Activated CD4-positive, alpha-beta T cell treated with anti-CD3 and anti-CD28 coated beads, Interleukin-2, Interleukin-6, amounts not matched to agents 100 ng/mL and 50 ng/mL, durations not matched to agents 16 hours and 8 hours (primary cell): ENCODE data around the gene CAND2.

Experiments used
- DNase-seq: peaks from one replicate; pipeline ENCODE4 v3.0.0-alpha.2; 2020

Gene CAND2

DNA sequence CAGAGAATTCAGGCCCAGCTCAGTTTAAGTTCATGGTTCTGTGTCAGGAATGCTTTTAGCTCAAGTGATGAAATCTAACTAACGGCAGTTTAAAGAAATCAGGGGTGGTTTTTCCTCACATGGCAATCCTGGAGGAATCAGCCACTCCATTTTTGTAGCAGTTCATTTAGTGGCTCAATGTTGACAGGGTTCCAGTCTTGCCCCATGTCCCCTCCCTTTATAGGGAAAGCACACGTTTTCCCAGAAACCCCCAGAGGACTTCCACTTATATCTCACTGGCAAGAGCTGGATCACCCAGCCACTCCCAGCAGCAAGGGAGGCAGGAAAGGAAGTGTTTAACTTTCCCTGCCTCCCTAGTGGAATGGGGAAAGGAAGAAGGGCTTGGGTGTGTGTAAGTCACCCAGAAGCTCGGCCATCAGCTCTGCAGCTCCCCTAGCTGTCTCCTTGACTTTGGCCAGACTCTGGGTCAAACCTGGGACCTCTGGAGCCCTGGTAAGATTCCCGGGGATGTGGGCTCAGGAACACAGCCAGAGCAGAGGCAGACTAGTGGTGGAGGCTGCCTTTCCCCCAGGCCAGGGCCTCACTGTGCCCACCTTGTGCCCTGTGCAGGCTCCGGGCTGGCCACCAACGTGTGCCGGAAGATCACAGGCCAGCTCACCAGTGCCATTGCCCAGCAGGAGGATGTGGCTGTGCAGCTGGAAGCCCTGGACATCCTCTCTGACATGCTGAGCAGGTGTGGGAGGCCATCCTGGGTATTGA lies 11.3 kb downstream of the CAND2 start:
- DNase-seq, result no peak

DNA sequence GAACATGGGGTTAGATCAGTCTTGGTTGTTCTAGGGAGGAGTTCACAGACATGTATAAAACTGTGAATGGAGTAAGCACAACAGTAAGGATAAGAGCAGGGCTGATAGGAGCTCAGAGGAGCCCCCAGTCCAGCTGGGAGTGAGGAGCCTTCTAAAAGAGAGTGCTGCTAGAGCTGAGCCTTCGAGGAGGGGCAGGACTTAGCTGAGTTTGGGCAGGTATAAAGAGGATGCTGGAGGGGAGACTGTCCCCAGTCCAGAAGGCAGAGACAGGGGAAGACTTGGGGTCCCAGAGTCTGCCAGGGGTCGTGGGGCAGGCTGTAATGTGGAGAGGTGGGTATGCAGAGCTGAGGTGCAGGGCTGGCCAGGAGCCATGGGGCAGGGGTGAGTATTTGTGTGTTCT lies 12.1 kb downstream of the CAND2 start:
- no peak for DNase-seq

DNA sequence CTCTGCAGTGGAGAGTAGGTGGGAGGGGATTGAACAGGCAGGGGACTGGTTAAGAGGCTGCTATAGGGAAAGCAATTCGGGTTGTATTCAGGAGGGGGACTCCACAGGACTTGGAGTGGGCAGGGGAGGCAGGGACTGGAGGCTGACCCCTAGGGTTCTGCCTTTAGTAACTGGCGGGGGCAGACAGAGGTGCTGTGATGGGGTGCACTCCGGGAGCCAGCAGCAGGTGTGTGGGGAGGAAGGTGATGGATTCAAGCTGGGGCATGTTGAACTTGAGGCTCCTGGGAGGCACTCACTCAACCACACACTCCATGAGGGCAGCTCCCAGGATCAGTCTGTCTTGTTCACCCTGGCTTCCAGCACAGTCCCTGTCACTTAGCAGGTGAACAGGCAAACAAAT lies 12.5 kb downstream of the CAND2 start:
- no peak for DNase-seq

DNA sequence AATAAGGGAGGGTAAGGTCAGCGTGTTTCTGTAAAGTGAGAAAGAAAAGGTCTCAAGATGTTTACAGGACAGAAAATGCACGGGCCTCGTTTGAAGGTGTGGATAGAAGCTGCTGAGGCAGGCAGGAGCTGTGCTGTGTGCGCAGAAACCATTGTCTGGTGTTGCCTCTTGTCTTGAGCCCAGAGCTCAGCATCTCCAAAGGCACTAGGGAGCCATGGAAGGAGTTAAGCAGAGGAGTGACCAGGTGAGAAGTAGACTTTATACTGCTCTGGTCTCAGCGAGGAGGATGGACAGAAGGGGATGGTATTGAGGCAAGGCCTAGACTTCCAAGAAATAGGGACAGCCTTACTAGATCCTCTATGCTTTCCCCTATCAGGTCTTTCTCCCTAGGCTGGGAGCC lies 13.0 kb downstream of the CAND2 start:
- no peak for DNase-seq

DNA sequence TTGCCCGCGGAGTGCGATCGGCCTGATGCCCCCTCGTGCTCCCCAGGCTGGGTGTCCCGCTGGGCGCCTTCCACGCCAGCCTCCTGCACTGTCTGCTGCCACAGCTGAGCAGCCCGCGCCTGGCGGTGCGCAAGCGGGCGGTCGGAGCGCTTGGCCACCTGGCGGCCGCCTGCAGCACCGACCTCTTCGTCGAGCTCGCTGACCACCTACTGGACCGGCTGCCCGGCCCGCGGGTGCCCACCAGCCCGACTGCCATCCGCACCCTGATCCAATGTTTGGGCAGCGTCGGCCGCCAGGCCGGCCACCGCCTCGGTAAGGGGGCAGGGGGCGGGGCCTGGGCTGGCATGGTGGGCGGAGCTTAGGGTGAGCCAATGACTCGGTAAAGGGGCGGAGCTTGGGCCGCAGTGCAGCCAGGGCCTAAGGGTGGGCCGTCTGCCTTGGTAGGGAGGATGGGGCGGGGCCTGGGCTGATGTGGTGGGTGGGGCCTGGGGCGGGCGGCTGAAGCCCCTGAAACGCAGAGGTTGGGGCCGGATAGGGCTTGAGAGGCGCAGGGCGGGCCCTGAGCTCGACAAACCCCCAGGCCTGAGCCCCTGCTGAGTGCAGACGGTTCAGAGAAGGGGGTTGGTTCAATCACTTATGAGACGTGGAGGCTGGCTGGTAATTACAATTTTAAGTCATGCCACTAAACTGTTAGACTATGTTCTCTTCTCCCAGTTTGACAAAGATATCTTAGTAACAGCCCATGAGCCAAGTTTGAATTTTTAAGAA lies 13.7 kb downstream of the CAND2 start:
- DNase-seq, result peak; percentile 91

DNA sequence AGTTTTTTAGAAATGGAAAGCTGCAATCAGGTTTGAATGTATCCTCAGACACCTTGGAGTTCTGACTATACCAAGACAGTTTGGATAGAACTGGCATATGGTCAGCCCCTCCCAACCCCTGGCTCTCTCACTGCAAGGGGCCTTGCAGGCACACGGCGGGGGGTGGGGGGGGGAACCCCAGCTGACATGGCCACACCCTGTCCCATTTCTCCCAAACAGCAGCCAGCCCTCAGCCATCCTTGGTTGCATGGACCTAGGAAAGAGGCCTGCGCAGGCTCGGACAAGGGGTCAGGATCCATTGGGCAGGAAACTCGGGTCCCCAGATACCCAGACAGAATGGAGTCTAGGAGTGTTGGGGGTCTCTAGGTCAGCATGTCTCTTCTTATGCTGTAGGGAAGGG lies 14.5 kb downstream of the CAND2 start:
- DNase-seq, result no peak

DNA sequence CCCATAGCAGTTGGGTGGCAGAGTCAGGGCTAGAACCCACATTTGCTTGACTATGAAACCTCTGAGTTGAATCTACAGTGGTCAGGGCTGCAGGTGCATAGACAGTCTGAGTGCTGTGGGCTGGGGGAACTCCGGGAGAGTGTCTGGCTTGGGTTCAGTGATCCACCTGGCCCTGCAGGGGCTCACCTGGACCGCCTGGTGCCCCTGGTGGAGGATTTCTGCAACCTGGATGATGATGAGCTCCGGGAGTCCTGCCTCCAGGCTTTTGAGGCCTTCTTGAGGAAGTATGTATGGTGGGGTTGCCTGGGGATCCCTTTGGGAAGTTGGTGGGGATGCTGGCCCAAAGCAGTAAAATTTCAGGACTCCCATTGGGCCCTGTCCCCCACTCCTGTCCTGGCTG lies 16.3 kb downstream of the CAND2 start:
- DNase-seq, result no peak

DNA sequence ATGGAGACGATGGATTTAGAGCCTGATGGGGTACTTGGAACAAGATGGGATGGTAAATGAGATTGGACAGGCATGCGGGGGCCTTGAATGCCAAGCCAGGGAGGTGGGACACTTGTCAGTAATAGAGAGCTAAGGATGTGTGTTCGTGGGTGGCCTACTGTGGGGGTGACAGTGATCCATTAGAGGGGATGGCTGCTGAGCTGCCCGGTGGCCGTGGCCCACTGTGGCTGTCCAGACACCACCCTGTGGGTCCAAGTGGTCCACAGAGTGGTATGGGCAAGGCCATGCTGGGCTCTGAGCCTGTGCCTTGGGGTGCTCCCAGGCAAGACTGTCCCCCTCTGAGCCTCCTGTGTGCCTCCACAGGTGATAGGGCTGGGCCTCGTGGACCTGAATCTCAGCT lies 17.5 kb downstream of the CAND2 start:
- DNase-seq, result no peak

DNA sequence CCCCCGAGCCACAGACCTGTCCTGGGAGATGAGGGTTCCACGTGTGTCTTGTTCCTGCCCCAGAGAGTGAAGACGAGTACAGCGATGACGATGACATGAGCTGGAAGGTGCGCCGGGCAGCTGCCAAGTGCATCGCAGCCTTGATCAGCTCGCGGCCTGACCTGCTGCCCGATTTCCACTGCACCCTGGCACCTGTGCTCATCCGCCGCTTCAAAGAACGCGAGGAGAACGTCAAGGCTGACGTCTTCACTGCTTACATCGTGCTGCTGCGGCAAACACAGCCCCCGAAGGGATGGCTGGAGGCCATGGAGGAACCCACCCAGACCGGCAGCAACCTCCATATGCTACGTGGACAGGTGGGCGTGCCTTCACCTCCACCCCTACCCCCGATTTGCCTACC lies 18.6 kb downstream of the CAND2 start:
- no peak for DNase-seq

DNA sequence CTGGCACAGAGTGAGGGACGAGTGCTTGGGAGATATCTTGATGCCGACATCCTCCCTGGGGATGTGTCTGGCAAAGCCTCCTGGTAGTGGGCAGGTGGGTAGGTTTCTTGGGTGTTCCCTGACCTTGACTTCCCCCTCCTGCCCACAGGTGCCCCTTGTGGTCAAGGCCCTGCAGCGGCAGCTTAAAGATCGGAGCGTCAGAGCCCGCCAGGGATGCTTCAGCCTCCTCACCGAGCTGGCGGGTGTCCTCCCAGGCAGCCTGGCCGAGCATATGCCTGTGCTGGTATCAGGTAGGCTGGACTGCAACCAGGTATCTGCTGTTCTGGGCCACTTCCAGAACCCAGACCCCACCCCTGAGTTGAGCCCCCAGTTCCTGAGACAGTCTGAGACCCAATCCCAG lies 19.2 kb downstream of the CAND2 start:
- DNase-seq, result no peak

DNA sequence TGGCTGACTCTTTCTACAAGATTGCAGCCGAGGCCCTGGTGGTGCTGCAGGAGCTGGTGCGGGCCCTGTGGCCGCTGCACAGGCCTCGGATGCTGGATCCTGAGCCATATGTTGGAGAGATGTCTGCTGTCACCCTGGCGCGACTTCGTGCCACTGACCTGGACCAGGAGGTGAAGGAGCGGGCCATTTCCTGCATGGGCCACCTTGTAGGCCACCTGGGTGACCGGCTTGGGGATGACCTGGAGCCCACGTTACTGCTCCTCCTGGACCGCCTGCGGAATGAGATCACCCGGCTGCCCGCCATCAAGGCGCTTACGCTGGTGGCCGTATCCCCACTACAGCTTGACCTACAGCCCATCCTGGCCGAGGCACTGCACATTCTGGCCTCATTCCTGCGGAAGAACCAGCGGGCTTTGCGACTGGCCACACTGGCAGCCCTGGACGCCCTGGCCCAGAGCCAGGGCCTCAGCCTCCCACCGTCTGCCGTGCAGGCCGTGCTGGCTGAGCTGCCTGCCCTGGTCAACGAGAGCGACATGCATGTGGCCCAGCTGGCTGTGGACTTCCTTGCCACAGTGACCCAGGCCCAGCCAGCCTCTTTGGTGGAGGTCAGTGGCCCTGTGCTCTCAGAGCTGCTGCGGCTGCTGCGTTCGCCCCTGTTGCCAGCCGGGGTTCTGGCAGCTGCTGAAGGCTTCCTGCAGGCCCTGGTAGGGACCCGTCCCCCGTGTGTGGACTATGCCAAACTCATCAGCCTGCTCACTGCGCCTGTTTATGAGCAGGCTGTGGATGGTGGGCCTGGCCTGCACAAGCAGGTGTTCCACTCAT lies 20.3 kb downstream of the CAND2 start:
- no peak for DNase-seq

DNA sequence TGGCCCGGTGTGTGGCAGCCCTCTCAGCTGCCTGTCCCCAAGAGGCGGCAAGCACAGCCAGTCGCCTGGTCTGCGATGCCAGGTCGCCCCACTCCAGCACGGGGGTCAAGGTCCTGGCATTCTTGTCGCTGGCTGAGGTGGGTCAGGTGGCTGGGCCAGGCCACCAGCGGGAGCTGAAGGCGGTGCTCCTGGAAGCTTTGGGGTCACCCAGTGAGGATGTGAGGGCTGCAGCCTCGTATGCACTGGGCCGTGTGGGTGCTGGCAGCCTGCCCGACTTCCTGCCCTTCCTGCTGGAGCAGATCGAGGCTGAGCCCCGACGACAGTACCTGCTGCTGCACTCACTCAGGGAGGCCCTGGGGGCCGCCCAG lies 20.8 kb downstream of the CAND2 start:
- DNase-seq, result no peak

DNA sequence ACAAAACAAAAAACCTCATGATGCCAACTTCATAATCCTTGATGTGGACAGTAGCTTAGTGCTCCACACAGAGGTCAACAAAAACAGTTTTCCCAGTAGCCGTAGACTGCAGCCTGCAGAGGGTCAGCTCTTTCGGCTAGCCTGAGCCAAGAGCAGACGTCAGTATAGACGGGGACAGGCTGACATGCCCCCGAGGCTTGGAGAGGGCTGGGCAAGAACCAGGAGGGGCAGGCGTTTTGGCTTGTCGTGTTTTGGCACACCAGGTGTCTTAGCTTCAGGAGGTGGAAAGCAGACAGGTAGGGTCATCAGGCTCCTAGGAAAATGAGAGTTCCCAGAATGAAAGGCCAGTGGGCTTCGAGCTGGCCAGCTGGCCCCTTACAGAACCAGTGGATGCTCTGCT lies 21.8 kb downstream of the CAND2 start:
- no peak for DNase-seq

DNA sequence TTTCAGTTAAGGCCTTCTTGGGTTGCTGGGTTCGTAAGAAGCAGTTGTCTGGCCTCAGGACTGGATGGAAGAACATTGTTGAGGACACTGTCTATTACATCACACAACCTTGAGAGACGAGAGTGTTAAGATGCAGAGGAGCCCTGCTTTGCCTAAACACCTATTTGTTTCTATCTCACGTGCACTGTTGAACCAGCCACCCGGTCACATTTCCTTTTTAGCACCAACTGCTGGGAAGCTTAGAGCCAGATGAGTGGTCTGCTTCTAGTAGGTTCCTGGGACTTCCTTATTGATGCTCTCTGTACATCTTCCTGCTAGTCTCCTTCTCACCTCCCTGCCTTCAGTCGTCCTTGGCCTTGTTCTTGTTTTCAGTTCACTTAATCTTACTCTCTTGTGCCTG lies 22.3 kb downstream of the CAND2 start:
- DNase-seq, result no peak

DNA sequence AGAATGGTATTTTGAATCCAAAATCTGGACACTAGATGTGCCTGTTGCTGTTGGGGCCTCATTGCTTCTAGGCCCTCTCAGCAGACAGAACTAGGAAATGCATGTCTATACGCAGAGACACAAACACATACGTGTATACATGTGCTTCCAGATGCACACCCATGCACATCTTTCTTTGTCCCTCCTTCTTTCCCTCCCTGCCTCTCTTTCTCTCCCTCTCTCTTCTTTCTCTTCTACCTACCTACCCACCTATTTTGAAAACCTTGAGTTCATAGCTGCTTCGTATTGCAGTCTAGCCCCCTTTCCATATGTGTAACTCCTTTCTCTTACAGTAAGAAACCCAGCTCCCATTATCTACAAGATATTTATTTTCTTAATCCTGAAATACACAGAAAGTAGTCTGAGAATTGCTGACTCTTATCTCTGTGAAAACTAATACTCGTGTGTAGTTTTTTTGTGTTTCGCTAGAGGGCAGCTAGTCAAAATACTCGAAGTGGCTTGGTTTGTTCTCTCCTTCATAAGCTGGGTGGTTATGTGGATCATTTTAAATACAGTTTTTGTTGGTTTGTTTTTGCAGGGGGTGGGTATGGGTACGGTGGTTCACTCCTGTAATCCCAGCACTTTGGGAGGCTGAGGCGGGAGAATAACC lies 26.4 kb downstream of the CAND2 start:
- no peak for DNase-seq

DNA sequence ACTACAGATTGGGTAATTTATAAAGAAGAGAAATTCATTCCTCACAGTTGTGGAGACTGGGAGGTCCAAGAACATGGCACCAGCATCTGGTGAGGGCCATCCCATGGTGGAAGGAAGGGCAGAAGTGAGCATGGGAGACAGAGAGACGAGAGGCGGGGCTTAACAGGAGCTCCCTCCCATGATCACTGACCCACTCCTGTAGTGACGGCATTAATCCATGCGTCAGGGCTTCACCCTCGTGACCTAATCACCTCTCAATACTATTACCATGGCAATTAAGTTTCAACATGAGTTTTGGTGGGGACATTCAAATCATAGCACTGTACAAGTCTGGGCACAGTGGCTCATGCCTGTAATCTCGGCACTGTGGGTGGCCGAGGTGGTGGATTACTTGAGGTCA lies 27.8 kb downstream of the CAND2 start:
- no peak for DNase-seq

DNA sequence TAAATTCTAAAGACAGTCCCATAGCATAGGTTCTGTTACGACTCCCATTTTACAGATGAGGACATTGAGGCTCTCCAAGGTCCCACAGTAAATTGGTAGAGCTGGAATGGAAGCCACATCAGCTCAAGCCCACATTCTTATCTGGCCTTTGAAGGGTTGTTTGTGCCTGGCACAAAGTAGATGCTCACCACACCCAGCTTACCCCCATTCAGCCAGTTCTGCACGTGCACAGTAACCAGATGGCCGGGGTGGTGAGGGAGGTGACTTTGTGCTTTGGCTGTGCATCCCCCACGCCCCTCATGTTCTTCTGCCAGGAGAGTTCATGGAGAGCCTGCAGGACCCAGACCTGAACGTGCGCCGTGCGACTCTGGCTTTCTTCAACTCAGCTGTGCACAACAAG lies 28.7 kb downstream of the CAND2 start:
- DNase-seq, result no peak

DNA sequence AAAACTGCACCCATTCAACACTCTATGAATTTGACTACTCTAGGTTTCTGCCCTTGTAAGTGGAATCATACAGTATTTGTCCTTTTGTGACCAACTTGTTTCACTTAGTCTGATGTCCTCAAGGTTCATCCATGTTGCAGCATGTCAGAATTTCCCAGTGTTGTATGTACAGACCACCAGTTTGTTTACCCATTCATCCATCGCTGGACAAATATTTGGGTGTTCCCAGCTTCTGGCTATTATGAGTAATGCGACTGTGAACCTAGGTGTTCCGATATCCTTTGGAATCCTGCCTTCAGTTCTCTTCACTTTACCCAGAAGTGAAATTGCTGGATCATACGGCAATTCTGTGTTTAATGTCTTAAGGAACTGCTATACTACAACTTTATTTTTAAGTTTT lies 32.3 kb downstream of the CAND2 start:
- DNase-seq, result no peak

DNA sequence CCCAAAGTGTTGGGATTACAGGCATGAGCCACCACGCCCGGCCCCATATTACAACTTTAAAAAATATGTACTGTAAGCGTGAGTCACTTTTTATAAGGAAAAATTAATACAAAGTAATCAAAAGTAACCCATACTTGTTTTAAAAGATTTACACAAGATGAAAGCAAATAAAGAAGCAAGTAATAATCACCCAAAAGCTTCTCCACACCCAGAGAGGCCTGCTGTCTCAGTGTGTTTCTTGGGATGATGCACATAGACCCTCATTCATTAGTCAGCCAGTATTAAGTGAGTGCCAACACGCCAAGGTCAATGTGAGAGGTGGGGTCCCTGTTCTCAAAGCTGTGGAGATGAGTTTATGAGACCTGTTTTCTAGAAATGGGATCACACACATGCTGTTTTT lies 32.9 kb downstream of the CAND2 start:
- no peak for DNase-seq

DNA sequence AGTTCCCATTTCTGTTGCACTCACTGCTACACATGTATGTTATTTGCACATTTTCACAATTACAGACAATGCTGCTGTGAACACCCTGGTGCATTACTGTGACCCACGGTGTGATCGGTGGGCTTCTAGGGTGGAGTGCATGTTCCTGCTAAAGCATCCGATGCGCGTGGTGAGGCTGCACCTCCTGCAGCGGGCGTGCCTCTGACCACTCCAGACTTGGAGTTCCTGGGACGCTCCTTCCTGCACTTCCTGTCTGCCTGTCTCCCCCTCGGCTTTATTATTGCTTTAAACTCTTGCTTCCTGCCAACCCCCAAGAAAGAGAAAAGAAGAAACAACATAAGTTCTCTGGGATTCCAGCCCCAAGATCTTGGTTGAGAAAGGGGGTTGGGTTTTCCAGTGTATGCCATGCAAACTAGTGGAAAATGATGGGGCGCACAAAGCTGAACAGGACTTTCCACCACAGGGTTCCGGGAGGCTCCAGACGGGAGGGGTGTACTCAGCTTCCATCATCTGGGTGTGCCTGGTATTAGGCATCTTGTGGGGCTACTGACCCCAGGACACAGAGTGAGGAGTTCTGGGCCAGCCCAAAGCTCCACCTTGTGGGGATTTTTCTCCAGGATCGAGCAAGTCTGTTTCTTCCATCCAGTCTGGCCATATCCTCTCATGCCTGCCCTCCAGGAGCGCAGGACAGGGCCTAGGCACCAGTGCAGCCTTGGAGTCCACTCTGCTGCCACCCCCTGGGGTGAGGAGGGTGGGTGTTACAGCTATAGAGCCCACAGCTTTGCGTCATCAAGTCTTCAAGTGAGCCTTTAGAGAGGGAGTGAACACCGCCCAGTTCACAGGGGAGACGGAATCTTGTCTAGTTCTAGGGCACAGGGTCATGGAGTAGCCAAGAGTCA lies 33.7 kb downstream of the CAND2 start:
- DNase-seq, result no peak

DNA sequence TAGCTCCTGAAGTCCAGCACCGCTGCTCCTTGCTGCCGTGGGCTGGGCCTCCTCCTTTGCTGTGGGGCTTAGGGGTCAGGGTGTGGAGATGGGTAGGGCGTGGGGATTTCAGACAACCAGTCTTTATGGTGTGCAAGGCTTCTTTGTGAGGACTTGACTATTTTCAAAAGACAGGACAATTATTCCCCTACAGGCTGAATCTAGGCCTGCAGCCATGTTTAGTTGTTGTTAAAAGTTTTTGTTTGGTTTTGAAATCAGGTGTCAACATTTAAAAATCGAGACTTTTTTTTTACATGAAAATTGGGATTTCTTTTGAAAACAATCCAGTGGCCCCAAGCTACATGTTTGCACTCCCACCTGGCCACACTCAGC lies 34.3 kb downstream of the CAND2 start:
- no peak for DNase-seq

DNA sequence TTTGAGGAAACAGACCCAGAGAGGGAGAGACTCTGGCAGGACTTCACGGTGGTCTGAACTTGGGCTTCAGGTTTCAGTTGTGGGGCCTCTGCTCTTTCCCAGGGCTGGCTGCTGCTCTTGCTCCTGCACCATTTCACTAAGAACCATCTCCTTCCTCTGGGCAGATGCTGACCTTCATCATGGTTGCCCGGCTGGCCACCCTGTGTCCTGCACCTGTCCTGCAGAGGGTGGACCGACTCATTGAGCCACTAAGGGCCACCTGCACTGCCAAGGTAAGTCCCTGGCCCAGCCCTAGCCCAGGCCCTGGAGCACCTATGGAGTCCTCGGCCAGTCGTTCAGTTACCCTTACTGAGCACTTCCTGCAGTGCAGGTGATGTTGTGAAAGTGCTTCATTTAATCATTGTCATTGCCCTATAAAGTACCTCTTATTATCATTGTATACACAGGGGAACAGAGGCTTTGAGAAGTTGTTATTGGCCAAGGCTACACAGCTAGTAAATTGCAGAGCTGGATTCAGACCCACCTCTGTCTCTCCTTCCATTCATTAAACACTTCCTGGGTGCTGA lies 34.9 kb downstream of the CAND2 start:
- DNase-seq, result no peak
